GM21576 (cell line): ENCODE measurements around the gene C21orf58.

ENCODE experiments used
- ATAC-seq: cut with Tn5 transposase; IDR thresholded peaks from one replicate; pipeline ENCODE4 v1.9.1; 2021; ENCODE audit warnings: mild to moderate bottlenecking, moderate library complexity; ENCODE audit not compliant: unreplicated experiment

C21orf58 gene

GRCh38 chr21:46297338-46298271 is 26.1 kb downstream of the C21orf58 start:
- no peak for ATAC-seq

- ATAC-seq: no peak
Observed at GRCh38 chr21:46295996-46296752, 27.5 kb downstream of the C21orf58 start.

GRCh38 chr21:46295177-46295770 is 28.4 kb downstream of the C21orf58 start:
- no peak for ATAC-seq

- no peak for ATAC-seq
Observed at GRCh38 chr21:46294647-46295176, 29.0 kb downstream of the C21orf58 start.

GRCh38 chr21:46291561-46291960 is 32.1 kb downstream of the C21orf58 start:
- ATAC-seq: no peak

- ATAC-seq: no peak
Observed at GRCh38 chr21:46289655-46290179, 34.0 kb downstream of the C21orf58 start.

GRCh38 chr21:46287541-46287940 is 36.1 kb downstream of the C21orf58 start:
- no peak for ATAC-seq

- no peak for ATAC-seq
Observed at GRCh38 chr21:46286648-46287002, 37.0 kb downstream of the C21orf58 start.

- peak; percentile 80 for ATAC-seq
Observed at GRCh38 chr21:46285761-46286647, 37.7 kb downstream of the C21orf58 start, which contains the start of gene YBEY. YBEY (plus strand) TSS chr21:46286342; CDS start chr21:46286914, 572 bp downstream.

GRCh38 chr21:46285206-46285661 is 38.4 kb downstream of the C21orf58 start, which contains the start of gene MCM3AP:
MCM3AP (minus strand) TSS chr21:46285611; CDS start chr21:46285286, 325 bp downstream.
- no peak for ATAC-seq

GRCh38 chr21:46284733-46285132 is 38.9 kb downstream of the C21orf58 start:
- no peak for ATAC-seq

- ATAC-seq: no peak
Observed at GRCh38 chr21:46284077-46284644, 39.5 kb downstream of the C21orf58 start.

GRCh38 chr21:46274797-46275390 is 48.8 kb downstream of the C21orf58 start:
- ATAC-seq: no peak

GRCh38 chr21:46273341-46273740 is 50.3 kb downstream of the C21orf58 start:
- no peak for ATAC-seq

GRCh38 chr21:46269466-46269865 is 54.2 kb downstream of the C21orf58 start:
- no peak for ATAC-seq

- no peak for ATAC-seq
Observed at GRCh38 chr21:46268371-46268770, 55.3 kb downstream of the C21orf58 start.

- ATAC-seq: no peak
Observed at GRCh38 chr21:46266946-46267345, 56.7 kb downstream of the C21orf58 start.

GRCh38 chr21:46265736-46266525 is 57.7 kb downstream of the C21orf58 start:
- no peak for ATAC-seq
